Epithelial cell of esophagus (primary cell): ENCODE results near the gene DLGAP1.

Experiments used
- DNase-seq: peaks from one replicate; pipeline ENCODE4 v3.0.0; 2010; ENCODE audit warnings: low read depth
- H3K4me3 ChIP-seq: 2 replicates; pipeline ENCODE4 v1.5.1; 2011; ENCODE audit warnings: mild to moderate bottlenecking, low read length, control low read depth
- TF ChIP-seq, protein P1 (sequence below): IDR thresholded peaks from 2 replicates; pipeline ENCODE4 v1.5.1; 2011; ENCODE audit warnings: low read depth, mild to moderate bottlenecking, low read length, control low read depth, inconsistent platforms; ENCODE audit not compliant: insufficient read depth; ENCODE audit errors: missing control alignments

DLGAP1 gene

GRCh38 chr18:4250141-4250540 is 205.0 kb downstream of the DLGAP1 start:
- no peak overlapping the region for H3K4me3 ChIP-seq
- no peak for DNase-seq
- TF ChIP-seq, protein P1, sequence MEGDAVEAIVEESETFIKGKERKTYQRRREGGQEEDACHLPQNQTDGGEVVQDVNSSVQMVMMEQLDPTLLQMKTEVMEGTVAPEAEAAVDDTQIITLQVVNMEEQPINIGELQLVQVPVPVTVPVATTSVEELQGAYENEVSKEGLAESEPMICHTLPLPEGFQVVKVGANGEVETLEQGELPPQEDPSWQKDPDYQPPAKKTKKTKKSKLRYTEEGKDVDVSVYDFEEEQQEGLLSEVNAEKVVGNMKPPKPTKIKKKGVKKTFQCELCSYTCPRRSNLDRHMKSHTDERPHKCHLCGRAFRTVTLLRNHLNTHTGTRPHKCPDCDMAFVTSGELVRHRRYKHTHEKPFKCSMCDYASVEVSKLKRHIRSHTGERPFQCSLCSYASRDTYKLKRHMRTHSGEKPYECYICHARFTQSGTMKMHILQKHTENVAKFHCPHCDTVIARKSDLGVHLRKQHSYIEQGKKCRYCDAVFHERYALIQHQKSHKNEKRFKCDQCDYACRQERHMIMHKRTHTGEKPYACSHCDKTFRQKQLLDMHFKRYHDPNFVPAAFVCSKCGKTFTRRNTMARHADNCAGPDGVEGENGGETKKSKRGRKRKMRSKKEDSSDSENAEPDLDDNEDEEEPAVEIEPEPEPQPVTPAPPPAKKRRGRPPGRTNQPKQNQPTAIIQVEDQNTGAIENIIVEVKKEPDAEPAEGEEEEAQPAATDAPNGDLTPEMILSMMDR: no peak

DNA sequence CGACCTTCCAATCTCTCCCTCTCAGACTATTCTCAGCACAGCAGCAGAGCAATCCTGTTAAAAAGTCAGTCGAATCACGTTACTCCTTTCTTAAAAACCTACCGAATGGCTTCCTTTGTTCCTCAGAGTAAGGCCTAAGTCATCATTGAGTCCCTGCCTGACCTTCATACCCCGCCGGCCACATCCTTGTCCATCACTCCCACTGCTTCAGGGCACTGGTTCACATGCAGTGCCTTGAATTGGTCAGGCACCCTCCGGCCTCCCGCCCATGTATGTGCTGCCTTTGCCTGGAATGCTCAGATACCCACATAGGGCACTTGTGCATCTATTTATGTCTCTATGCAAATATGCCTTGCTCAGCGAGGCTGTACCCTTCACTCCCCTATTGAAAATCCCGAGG is 206.4 kb downstream of the DLGAP1 start:
- DNase-seq: no peak
- TF ChIP-seq, protein P1: no peak

GRCh38 chr18:4246374-4246773 is 208.7 kb downstream of the DLGAP1 start:
- no peak overlapping the region for H3K4me3 ChIP-seq
- no peak for DNase-seq
- TF ChIP-seq, protein P1: no peak

More for the DNA sequence above, 206.4 kb downstream of the DLGAP1 start:
- no peak overlapping the region for H3K4me3 ChIP-seq

- TF ChIP-seq, protein P1: no peak
- DNase-seq: no peak
- H3K4me3 ChIP-seq: no peak overlapping the region
Observed at GRCh38 chr18:4245456-4245855, 209.7 kb downstream of the DLGAP1 start.

- H3K4me3 ChIP-seq: no peak overlapping the region
- no peak for DNase-seq
- TF ChIP-seq, protein P1: no peak
Observed at GRCh38 chr18:4242431-4243161, 212.5 kb downstream of the DLGAP1 start.

GRCh38 chr18:4241090-4241617 is 214.0 kb downstream of the DLGAP1 start:
- no peak overlapping the region for H3K4me3 ChIP-seq
- TF ChIP-seq, protein P1: no peak

GRCh38 chr18:4238966-4239365 is 216.1 kb downstream of the DLGAP1 start:
- no peak overlapping the region for H3K4me3 ChIP-seq
- DNase-seq: no peak
- TF ChIP-seq, protein P1: no peak

More at GRCh38 chr18:4241090-4241617, 214.0 kb downstream of the DLGAP1 start:
- DNase-seq: no peak
